22Rv1 (cell line): ENCODE results near the gene ACTL6A.

ENCODE experiments used
- ZFX ChIP-seq: fragments of 450-650 bp; IDR thresholded peaks from 2 replicates; pipeline ENCODE4 v1.6.1; 2017; ENCODE audit warnings: antibody characterized with exemption, borderline replicate concordance
- TF ChIP-seq, protein P1 (sequence below): fragments of 450-650 bp; IDR thresholded peaks from 2 replicates; pipeline ENCODE4 v1.5.1; 2017; ENCODE audit warnings: mild to moderate bottlenecking

DNA sequence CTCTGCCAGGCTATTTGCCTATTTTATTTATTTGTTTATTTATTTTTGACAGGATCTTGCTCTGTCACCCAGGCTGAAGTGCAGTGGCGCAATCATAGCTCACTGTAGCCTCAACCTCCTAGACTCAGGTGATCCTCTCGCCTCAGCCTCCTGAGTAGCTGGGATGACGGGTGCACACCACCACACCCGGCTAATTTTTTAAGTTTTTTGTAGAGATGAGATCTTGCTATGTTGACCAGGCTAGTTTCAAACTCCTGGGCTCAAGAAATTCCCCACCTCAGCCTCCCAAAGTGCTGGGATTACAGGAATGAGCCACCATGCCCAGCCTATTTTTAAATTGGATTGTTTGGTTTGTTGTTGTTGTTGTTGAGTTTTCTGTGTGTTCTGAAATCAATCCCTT is 47.3 kb downstream of the ACTL6A start:
- TF ChIP-seq, protein P1, sequence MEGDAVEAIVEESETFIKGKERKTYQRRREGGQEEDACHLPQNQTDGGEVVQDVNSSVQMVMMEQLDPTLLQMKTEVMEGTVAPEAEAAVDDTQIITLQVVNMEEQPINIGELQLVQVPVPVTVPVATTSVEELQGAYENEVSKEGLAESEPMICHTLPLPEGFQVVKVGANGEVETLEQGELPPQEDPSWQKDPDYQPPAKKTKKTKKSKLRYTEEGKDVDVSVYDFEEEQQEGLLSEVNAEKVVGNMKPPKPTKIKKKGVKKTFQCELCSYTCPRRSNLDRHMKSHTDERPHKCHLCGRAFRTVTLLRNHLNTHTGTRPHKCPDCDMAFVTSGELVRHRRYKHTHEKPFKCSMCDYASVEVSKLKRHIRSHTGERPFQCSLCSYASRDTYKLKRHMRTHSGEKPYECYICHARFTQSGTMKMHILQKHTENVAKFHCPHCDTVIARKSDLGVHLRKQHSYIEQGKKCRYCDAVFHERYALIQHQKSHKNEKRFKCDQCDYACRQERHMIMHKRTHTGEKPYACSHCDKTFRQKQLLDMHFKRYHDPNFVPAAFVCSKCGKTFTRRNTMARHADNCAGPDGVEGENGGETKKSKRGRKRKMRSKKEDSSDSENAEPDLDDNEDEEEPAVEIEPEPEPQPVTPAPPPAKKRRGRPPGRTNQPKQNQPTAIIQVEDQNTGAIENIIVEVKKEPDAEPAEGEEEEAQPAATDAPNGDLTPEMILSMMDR: no peak
- no peak for TF ChIP-seq ZFX
